HG03060 (cell line): ENCODE data around the gene CCDC9B.

Experiments
- ATAC-seq: cut with Tn5 transposase; IDR thresholded peaks from one replicate; pipeline ENCODE4 v1.9.1; 2021; ENCODE audit warnings: low read depth, moderate number of reproducible peaks; ENCODE audit not compliant: unreplicated experiment

CCDC9B gene

GRCh38 chr15:40295297-40295696 is 45.4 kb downstream of the CCDC9B start:
- no peak for ATAC-seq

- ATAC-seq = no peak
Observed at GRCh38 chr15:40293905-40294895, 46.5 kb downstream of the CCDC9B start.

DNA sequence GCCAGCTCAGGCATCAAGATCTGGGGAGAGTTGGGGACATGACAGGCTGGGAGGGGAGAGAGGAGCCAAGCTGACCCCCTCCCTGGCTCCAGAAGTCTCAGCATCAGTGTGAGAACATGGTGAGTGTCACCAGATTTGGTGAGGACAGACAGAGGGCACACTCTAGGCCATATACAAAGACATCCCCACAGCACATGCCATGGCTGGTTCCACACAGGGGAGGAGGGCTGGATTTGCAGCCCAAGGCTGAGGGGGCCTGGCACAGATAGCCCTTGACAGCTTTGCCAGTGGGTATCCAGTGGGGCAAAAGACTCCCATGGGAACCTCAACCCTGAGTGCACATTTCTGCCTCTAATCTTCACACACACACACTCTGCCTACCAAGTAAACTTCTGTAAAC is 47.7 kb downstream of the CCDC9B start:
- ATAC-seq = no peak

GRCh38 chr15:40292246-40292645 is 48.5 kb downstream of the CCDC9B start:
- no peak for ATAC-seq

DNA sequence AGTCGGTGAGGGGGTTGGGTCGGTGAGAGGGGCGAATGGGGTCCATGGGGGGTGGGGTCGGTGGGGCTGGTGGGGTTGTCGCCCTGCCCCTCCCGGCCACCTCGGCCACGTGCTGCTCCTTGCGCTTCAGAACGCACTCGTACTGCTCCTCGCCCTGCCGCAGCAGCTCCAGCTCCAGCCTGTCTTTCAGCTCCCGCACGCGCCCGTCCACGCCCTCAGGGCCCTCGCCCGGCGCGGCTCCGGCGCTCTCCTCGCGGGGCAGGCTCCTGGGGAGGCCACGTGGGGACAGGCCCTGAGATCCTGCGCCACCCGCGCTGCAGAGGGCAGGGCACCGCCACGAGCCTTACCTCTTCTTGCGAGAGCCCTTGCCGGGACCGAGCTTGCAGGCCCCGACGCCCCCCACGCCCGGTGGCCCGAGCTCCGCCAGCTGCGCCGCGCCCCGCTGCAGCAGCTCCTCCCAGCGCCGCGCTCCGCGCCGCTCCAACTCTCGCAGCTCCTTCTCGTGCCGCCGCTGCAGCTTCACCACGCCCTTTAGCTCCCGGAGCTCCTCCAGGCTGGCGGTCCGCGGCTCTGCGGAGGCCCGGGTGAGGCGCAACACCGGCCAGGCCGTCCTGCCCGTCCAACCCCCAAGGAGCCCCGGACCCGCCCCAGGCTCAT is 49.7 kb downstream of the CCDC9B start:
- ATAC-seq = no peak

DNA sequence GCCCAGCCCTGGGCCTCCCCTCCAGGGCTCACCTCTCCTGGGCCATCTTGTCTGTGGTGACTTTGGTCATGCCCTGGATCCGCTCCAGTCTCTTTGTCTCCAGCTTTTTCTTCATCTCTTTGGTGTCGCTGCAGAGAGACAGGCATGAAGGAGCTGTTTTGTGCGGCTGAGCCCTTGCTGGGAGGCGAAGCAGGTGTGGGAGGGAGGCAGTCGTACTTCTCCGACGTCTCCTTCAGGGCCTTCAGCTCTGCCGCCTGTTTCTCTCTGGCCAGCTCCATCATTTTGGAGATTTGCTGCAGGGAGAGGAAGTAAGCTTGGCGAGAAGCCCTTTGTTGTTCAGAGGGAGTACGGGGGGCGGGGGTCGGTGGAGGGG is 50.2 kb downstream of the CCDC9B start:
- no peak for ATAC-seq

- ATAC-seq = no peak
Observed at GRCh38 chr15:40289140-40289775, 51.5 kb downstream of the CCDC9B start.

DNA sequence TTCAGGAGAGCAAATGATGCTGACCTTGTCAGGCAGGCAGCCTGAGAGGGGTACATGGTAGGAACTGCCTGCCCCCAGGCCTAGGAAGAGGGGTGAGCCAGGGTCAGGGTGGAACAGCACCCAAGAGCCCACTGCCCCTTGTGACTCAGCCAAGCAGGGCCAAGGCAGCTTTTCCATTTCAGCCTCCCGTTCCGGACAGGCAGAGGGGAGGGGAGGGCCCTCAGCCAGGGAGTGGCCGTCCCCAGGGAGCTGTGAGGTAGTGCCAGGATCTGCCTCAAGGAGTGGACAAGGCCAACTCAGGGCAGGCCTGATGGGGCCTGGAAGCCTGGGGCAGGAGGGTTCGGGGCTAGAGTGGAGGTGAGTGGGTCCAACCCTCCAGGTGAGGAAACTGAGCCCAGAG is 52.8 kb downstream of the CCDC9B start:
- ATAC-seq = no peak

DNA sequence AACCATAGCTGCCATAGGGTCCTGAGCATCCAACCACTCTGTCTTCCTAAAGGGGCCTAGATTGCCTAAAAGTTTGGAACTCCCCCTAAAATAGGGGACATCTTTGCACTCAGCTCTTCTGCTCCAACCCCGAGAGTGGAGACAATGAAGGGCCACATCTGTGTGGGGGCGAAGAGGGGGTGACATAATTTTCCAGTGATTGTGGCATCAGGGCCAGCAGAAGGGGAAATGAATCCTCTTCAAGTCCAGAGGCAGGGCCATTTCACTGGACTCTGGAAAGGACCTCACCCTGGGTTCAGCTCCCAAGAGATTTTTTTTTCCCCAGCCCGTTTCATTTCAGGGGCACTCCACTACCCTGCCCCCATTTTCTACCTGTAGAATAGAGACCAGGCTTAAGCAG is 53.2 kb downstream of the CCDC9B start:
- ATAC-seq = no peak

GRCh38 chr15:40286794-40287193 is 53.9 kb downstream of the CCDC9B start:
- ATAC-seq = no peak

DNA sequence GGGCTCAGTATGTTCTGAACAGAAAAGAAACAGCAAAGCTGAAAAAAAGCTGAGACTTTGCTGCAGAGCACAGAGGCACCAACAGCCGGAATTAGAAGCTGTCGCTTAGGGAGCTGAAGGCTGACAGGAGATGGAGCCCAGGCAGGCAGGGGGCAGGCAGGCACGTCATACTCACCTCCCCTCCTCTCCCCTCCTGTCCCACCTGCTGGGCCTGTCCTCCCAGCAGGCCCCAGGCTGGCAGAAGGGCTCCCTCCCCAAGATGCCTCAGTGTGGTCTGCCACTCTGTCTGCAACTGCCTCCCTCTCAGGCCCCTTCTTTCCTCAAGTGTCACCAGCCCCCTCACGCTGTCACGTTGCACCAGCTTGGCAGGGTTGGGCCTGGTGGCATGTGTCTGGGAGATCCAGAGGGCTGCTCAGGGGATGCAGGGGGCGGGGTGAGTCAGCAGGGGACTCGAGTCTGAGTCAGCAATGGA is 54.6 kb downstream of the CCDC9B start:
- ATAC-seq = no peak

GRCh38 chr15:40285554-40286011 is 55.2 kb downstream of the CCDC9B start:
- ATAC-seq = no peak

DNA sequence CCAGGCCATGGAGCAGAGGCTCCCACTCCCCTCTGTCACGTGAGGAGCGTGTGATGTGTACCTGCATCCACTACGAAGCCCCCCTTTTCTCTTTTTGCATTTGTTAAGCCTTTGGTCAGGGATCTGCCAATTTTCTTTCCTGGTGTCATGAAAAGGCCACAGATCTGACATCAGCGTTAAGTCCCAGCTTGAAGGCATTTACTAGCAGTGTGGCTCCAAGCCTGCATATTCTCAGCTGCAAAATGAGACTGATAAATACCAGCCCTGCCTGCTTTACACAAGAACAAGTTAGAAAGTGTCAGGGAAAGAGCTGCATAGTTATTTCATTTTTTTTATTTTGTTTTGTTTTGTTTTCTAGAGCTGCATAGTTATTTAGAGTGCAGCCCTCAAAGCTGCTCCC is 55.6 kb downstream of the CCDC9B start:
- no peak for ATAC-seq

DNA sequence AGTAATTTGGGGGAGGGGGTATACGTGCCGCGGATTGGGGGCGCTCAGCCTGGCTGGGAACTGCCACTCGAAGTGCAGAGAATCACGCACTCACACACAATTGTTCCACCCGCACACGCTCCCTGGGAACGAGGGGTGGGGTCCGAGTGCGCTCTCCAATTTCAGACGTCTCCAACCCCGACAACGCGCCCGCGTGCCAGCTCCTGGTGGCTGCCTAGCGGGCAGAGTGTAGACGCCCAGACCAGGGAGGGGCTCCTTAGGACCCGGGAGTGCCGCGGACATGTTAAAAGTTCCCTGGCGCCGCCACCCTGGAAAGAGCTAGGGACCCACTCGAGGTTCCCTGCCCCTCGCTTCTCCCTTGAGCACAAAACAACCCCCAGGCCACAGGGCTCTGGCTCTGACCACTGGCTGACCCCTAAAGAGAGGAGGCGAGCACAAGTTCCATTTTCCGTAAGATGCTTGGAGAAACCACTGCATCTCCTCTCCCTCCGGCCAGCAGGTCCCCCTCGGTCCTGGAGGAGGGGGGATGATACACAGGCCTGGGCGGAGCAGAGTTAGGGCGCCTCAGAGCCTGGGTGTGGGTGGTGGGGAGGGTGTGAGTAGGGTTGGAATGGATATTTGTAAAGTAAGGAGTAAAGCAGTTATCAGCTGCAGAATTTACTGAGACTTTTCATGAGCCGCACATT is 57.0 kb downstream of the CCDC9B start:
- no peak for ATAC-seq

- ATAC-seq = no peak
Observed at GRCh38 chr15:40282869-40283614, 57.7 kb downstream of the CCDC9B start, which contains the start of gene ANKRD63. ANKRD63 (minus strand) TSS chr15:40283064; CDS start chr15:40282586, 478 bp downstream.

DNA sequence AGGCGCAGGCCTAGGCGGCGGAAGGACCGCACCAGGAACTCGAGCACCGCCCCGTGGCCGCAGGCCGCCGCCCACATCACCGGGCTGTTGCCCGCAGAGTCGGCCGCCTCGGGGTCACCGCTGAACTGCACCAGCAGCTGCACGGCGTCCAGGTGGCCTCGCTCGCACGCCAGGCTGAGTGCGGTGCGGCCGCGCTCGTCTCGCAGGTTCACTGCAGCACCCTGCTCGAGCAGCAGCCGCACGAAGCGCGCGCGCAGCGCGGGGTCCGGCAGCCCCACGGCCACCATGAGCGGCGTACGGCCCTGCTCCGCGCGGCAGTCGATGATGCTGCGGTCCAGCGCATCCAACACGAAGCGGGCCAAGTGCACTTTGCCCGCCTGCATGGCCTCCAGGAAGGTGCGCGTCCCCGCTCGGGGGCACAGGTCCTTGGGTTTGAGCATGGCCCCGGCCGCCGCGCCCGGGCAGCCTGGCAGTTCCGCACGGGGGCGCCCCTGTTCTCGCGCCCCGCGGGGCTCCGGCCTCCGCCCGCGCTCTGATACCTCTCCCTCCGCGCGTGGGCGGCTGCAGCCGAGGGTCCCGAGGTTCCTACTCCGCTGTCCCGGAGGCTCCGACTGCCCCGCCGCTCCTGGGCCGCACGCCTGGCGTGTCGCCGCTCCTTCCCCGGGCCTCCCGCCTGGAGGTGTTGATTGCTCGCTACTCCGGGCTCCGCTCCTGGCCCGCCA is 58.4 kb downstream of the CCDC9B start:
- ATAC-seq = no peak

GRCh38 chr15:40281801-40282146 is 59.0 kb downstream of the CCDC9B start:
- ATAC-seq = no peak
